Measurements from ENCODE around the gene GINS2. TPM values are rescaled to one million over a fixed set of nuclear protein-coding genes. Genes with fewer than 3 reads are reported as not detected.

The GINS2 gene
- total RNA-seq, 1 experiment from 2014 or later = 53.3 TPM

GRCh38 chr16:85660843-85661739, 27.7 kb downstream of the GINS2 start:
- Histone ChIP-seq H3K27ac (ENCODE audit: low read depth, low read length) (no peak overlapping the region), H3K27me3 (ENCODE audit: insufficient read depth, low read length) (no peaks in the 10 kb centered on the region), H3K4me3 (replicated peaks in 1 of 2; ENCODE audit: low read depth in 1 of 2, low read length in 2 of 2) (no peak overlapping the region), H2AFZ (ENCODE audit: low read depth, low read length, poor library complexity, severe bottlenecking) (no peak overlapping the region), H3K9me2 (ENCODE audit: insufficient read depth) (no peaks in the 10 kb centered on the region), H3K4me2 (ENCODE audit: low read length) (no peak overlapping the region), H3K9me3 (ENCODE audit: control insufficient read depth in 1 of 2, insufficient read depth in 1 of 2, low read depth in 1 of 2, low read length in 2 of 2) (no peaks in the 10 kb centered on the region), H3K36me3 (ENCODE audit: control insufficient read depth in 1 of 2, insufficient read depth in 2 of 2, low read length in 2 of 2) (peaks cover 60 to 63% of the 10 kb centered on the region in 2 experiments), H3K4me1 (ENCODE audit: control insufficient read depth in 1 of 2, insufficient read depth in 2 of 2, low read length in 2 of 2) (0 out of 4 replicates have a peak, but pooled peaks cover 0 to 3% of the 10 kb centered on the region in 2 experiments), H4K20me1 (ENCODE audit: insufficient read depth) (no peaks in the 10 kb centered on the region), H3K79me2 (ENCODE audit: insufficient read depth, low read length) (no peaks in the 10 kb centered on the region), H3K9ac (ENCODE audit: low read length) (no peak overlapping the region)
- ChIA-PET RAD21 (ENCODE audit: low non-redundant PET in 1 of 2, low total read pairs in 2 of 2, uncharacterized antibody in 2 of 2, unreplicated experiment in 2 of 2) (no interaction called here), CTCF (interaction anchor here (0.7 to 1.8 kb wide), 3 partner anchors 12 to 55 kb away, joined by 3 to 5 read pairs (median 3); no protein-coding TSS in a partner anchor), POLR2A (no interaction called here)
- intact Hi-C loops (cut with micrococcal nuclease) = no loop called here
- DNase-seq (ENCODE audit: low read depth, low spot score) (no peak), ATAC-seq (no peak)
- BruUV-seq (replicated peaks) = no TSS peak
- TF ChIP-seq RAD21 (IDR thresholded peaks at IDR 0.05; ENCODE audit: low read depth) (no peak), EZH2 (IDR thresholded peaks at IDR 0.05) (no peak), SP1 (IDR thresholded peaks at IDR 0.05; ENCODE audit: low read depth) (no peak), SIN3A (IDR thresholded peaks at IDR 0.05; ENCODE audit: low read depth) (no peak), FOSL1 (IDR thresholded peaks at IDR 0.05; ENCODE audit: low read depth) (no peak), SRF (IDR thresholded peaks at IDR 0.05; ENCODE audit: low read depth) (no peak), ELF1 (IDR thresholded peaks at IDR 0.05; ENCODE audit: borderline replicate concordance, low read depth) (no peak), POLR2AphosphoS5 (IDR thresholded peaks at IDR 0.05; ENCODE audit: low read depth, low read length) (no peak), TCF7L2 (IDR thresholded peaks at IDR 0.05; ENCODE audit: borderline replicate concordance, extremely low read depth, insufficient read depth, insufficient read length) (no peak), CBX3 (IDR thresholded peaks at IDR 0.05; ENCODE audit: low read depth) (no peak), ZFX (IDR thresholded peaks at IDR 0.05) (no peak)
- TF ChIP-seq, protein P1, sequence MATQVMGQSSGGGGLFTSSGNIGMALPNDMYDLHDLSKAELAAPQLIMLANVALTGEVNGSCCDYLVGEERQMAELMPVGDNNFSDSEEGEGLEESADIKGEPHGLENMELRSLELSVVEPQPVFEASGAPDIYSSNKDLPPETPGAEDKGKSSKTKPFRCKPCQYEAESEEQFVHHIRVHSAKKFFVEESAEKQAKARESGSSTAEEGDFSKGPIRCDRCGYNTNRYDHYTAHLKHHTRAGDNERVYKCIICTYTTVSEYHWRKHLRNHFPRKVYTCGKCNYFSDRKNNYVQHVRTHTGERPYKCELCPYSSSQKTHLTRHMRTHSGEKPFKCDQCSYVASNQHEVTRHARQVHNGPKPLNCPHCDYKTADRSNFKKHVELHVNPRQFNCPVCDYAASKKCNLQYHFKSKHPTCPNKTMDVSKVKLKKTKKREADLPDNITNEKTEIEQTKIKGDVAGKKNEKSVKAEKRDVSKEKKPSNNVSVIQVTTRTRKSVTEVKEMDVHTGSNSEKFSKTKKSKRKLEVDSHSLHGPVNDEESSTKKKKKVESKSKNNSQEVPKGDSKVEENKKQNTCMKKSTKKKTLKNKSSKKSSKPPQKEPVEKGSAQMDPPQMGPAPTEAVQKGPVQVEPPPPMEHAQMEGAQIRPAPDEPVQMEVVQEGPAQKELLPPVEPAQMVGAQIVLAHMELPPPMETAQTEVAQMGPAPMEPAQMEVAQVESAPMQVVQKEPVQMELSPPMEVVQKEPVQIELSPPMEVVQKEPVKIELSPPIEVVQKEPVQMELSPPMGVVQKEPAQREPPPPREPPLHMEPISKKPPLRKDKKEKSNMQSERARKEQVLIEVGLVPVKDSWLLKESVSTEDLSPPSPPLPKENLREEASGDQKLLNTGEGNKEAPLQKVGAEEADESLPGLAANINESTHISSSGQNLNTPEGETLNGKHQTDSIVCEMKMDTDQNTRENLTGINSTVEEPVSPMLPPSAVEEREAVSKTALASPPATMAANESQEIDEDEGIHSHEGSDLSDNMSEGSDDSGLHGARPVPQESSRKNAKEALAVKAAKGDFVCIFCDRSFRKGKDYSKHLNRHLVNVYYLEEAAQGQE (IDR thresholded peaks at IDR 0.05; ENCODE audit: low read depth) = no peak
- TF ChIP-seq, protein P2, sequence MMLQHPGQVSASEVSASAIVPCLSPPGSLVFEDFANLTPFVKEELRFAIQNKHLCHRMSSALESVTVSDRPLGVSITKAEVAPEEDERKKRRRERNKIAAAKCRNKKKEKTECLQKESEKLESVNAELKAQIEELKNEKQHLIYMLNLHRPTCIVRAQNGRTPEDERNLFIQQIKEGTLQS (IDR thresholded peaks at IDR 0.05) = no peak
